Activated CD4-positive, alpha-beta memory T cell treated with anti-CD3 and anti-CD28 coated beads for 36 hours (primary cell): ENCODE data around the gene USP15. TPM values are rescaled to one million over a fixed set of nuclear protein-coding genes. Genes with fewer than 3 reads are reported as not detected.
A peak's percentile ranks its signal among the peaks of the same experiment; 100 is the strongest.

Source experiments
- CTCF ChIA-PET: fragments of 350-600 bp; sonication (Branson Sonifier 250); formaldehyde crosslinking; loops from one replicate; lab custom pipeline; 2021; ENCODE audit warnings: antibody characterized with exemption, inconsistent platforms; lab: Charles Lee
- POLR2A ChIA-PET: fragments of 350-600 bp; sonication (Branson Sonifier 250); formaldehyde crosslinking; loops from one replicate; lab custom pipeline; 2021; ENCODE audit warnings: antibody characterized with exemption; lab: Charles Lee
- DNase-seq: peaks from one replicate; pipeline ENCODE4 v3.0.0-alpha.2; 2020
- H3K27ac Mint-ChIP-seq: one replicate; pipeline ENCODE4 v1.8.0; 2021; ENCODE audit warnings: mixed read lengths
- H3K27me3 Mint-ChIP-seq: one replicate; pipeline ENCODE4 v1.8.0; 2021; ENCODE audit warnings: mixed read lengths
- H3K36me3 Mint-ChIP-seq: one replicate; pipeline ENCODE4 v1.8.0; 2021; ENCODE audit warnings: mixed read lengths
- H3K4me1 Mint-ChIP-seq: one replicate; pipeline ENCODE4 v1.8.0; 2021; ENCODE audit warnings: low read depth, mixed read lengths
- H3K4me3 Mint-ChIP-seq: one replicate; pipeline ENCODE4 v1.8.0; 2021; ENCODE audit warnings: mild to moderate bottlenecking, mixed read lengths
- H3K9me3 Mint-ChIP-seq: one replicate; pipeline ENCODE4 v1.8.0; 2021; ENCODE audit warnings: mixed read lengths
- intact Hi-C: fragments of 100-400 bp; cut with micrococcal nuclease; formaldehyde crosslinking; loops from one replicate; pipeline ENCODE4 v1.15.1; 2023
- total RNA-seq, 2 experiments: library from RNA; stranded (reverse); gene quantifications; one replicate each; pipeline ENCODE4 v1.2.3, GENCODE V29; 2021

Gene USP15
- total RNA-seq, 2 experiments from 2014 or later, result 76.8 to 82.8 TPM

- CTCF ChIA-PET, result interaction anchor here (0.8 to 1.5 kb wide), 6 partner anchors 9 to 208 kb away, joined by 3 to 5 read pairs (median 4); a partner anchor contains a TSS
- no peaks in the 10 kb centered on the region for H3K9me3 Mint-ChIP-seq
- intact Hi-C loops, result loop anchor here (1.0 kb wide), 1 partner anchor 381 kb away; no protein-coding TSS in a partner anchor
- H3K27me3 Mint-ChIP-seq, result no peaks in the 10 kb centered on the region
- peaks cover 18% of the 10 kb centered on the region for H3K36me3 Mint-ChIP-seq
- POLR2A ChIA-PET, result interaction anchor here (0.6 to 1.6 kb wide), 7 partner anchors 8 to 90 kb away, joined by 3 to 5 read pairs (median 4); no protein-coding TSS in a partner anchor
- H3K27ac Mint-ChIP-seq, result peak overlapping the region; percentile 98
- DNase-seq, result no peak
- peaks cover 54% of the 10 kb centered on the region for H3K4me1 Mint-ChIP-seq
- peak overlapping the region; percentile 94 for H3K4me3 Mint-ChIP-seq
These were observed 592 bp upstream of the USP15 start for GRCh38 chr12:62259631-62259992.

GRCh38 chr12:62260733-62261683, 804 bp downstream of the USP15 start:
- peak; percentile 76 for DNase-seq
- Mint-ChIP-seq H3K36me3 (peaks cover 18% of the 10 kb centered on the region), H3K27me3 (no peaks in the 10 kb centered on the region), H3K9me3 (no peaks in the 10 kb centered on the region), H3K4me3 (peak overlapping the region; percentile 94), H3K4me1 (peaks cover 66% of the 10 kb centered on the region), H3K27ac (peak overlapping the region; percentile 98)
- POLR2A ChIA-PET, result interaction anchor here (1.0 to 1.6 kb wide), 3 partner anchors 9 to 22 kb away, joined by 3 to 5 read pairs (median 4); no protein-coding TSS in a partner anchor
- intact Hi-C loops, result loop anchor here (1.0 to 5.0 kb wide), 11 partner anchors 14 to 1961 kb away; partner anchors contain the start of genes KICS2 and MON2
- CTCF ChIA-PET, result interaction anchor here (1.5 kb wide), 1 partner anchor 206 kb away, joined by 4 read pairs; no protein-coding TSS in a partner anchor

- peaks cover 18% of the 10 kb centered on the region for H3K36me3 Mint-ChIP-seq
- CTCF ChIA-PET, result no interaction called here
- no peak for DNase-seq
- peaks cover 65% of the 10 kb centered on the region for H3K4me1 Mint-ChIP-seq
- POLR2A ChIA-PET, result no interaction called here
- peak overlapping the region; percentile 59 for H3K27ac Mint-ChIP-seq
- no peaks in the 10 kb centered on the region for H3K9me3 Mint-ChIP-seq
- H3K4me3 Mint-ChIP-seq, result peak overlapping the region; percentile 94
- intact Hi-C loops, result loop anchor here (1.0 to 5.0 kb wide), 8 partner anchors 13 to 1960 kb away; partner anchors contain the start of gene KICS2
- H3K27me3 Mint-ChIP-seq, result no peaks in the 10 kb centered on the region
These were observed 1.8 kb downstream of the USP15 start for GRCh38 chr12:62261876-62262517.

GRCh38 chr12:62263232-62263631, 3.0 kb downstream of the USP15 start:
- intact Hi-C loops, result loop anchor here (5.0 kb wide), 3 partner anchors 114 to 1959 kb away; partner anchors contain the start of gene KICS2
- no peaks in the 10 kb centered on the region for H3K9me3 Mint-ChIP-seq
- DNase-seq, result no peak
- peaks cover 65% of the 10 kb centered on the region for H3K4me1 Mint-ChIP-seq
- peak overlapping the region; percentile 70 for H3K4me3 Mint-ChIP-seq
- no peaks in the 10 kb centered on the region for H3K27me3 Mint-ChIP-seq
- CTCF ChIA-PET, result no interaction called here
- H3K36me3 Mint-ChIP-seq, result peaks cover 18% of the 10 kb centered on the region
- peak overlapping the region; percentile 86 for H3K27ac Mint-ChIP-seq
- POLR2A ChIA-PET, result interaction anchor here (0.6 kb wide), 1 partner anchor 116 kb away, joined by 3 read pairs; no protein-coding TSS in a partner anchor

- intact Hi-C loops, result loop anchor here (5.0 kb wide), 3 partner anchors 113 to 1958 kb away; partner anchors contain the start of gene KICS2
- no peaks in the 10 kb centered on the region for H3K27me3 Mint-ChIP-seq
- POLR2A ChIA-PET, result no interaction called here
These were observed 3.8 kb downstream of the USP15 start for GRCh38 chr12:62263966-62264365.

GRCh38 chr12:62264706-62265105, 4.5 kb downstream of the USP15 start:
- Mint-ChIP-seq H3K9me3 (no peaks in the 10 kb centered on the region), H3K27ac (peak overlapping the region; percentile 86), H3K27me3 (no peaks in the 10 kb centered on the region), H3K4me3 (peak overlapping the region; percentile 70), H3K4me1 (peaks cover 64% of the 10 kb centered on the region), H3K36me3 (peaks cover 18% of the 10 kb centered on the region)
- no peak for DNase-seq
- intact Hi-C loops, result loop anchor here (5.0 kb wide), 3 partner anchors 113 to 1958 kb away; partner anchors contain the start of gene KICS2
- POLR2A ChIA-PET, result no interaction called here
- CTCF ChIA-PET, result no interaction called here

More at GRCh38 chr12:62263966-62264365, 3.8 kb downstream of the USP15 start:
- H3K27ac Mint-ChIP-seq, result peak overlapping the region; percentile 86
- peaks cover 65% of the 10 kb centered on the region for H3K4me1 Mint-ChIP-seq
- H3K4me3 Mint-ChIP-seq, result peak overlapping the region; percentile 70
- H3K36me3 Mint-ChIP-seq, result peaks cover 18% of the 10 kb centered on the region
- peak; percentile 29 for DNase-seq
- no peaks in the 10 kb centered on the region for H3K9me3 Mint-ChIP-seq
- CTCF ChIA-PET, result no interaction called here

- Mint-ChIP-seq H3K9me3 (no peaks in the 10 kb centered on the region), H3K4me1 (peaks cover 72% of the 10 kb centered on the region), H3K4me3 (no peak overlapping the region), H3K27me3 (no peaks in the 10 kb centered on the region), H3K27ac (no peak overlapping the region), H3K36me3 (peaks cover 16% of the 10 kb centered on the region)
- no peak for DNase-seq
- CTCF ChIA-PET, result no interaction called here
- intact Hi-C loops, result no loop called here
- POLR2A ChIA-PET, result no interaction called here
These were observed 5.3 kb downstream of the USP15 start for GRCh38 chr12:62265511-62265910.

GRCh38 chr12:62267026-62267425, 6.8 kb downstream of the USP15 start:
- Mint-ChIP-seq H3K4me1 (peaks cover 80% of the 10 kb centered on the region), H3K4me3 (no peak overlapping the region), H3K9me3 (no peaks in the 10 kb centered on the region), H3K27ac (no peak overlapping the region), H3K36me3 (peaks cover 12% of the 10 kb centered on the region), H3K27me3 (no peaks in the 10 kb centered on the region)
- DNase-seq, result no peak
- CTCF ChIA-PET, result no interaction called here
- intact Hi-C loops, result no loop called here
- POLR2A ChIA-PET, result no interaction called here

GRCh38 chr12:62267480-62267879, 7.3 kb downstream of the USP15 start:
- ChIA-PET POLR2A (interaction anchor here (0.5 kb wide), 1 partner anchor 65 kb away, joined by 3 read pairs; no protein-coding TSS in a partner anchor), CTCF (no interaction called here)
- Mint-ChIP-seq H3K9me3 (no peaks in the 10 kb centered on the region), H3K27ac (no peak overlapping the region), H3K36me3 (peaks cover 12% of the 10 kb centered on the region), H3K27me3 (no peaks in the 10 kb centered on the region), H3K4me1 (peaks cover 81% of the 10 kb centered on the region), H3K4me3 (no peak overlapping the region)
- intact Hi-C loops, result no loop called here
- no peak for DNase-seq

GRCh38 chr12:62268956-62269355, 8.8 kb downstream of the USP15 start:
- H3K4me3 Mint-ChIP-seq, result no peak overlapping the region
- POLR2A ChIA-PET, result no interaction called here
- H3K27ac Mint-ChIP-seq, result no peak overlapping the region

GRCh38 chr12:62269464-62270228, 9.4 kb downstream of the USP15 start:
- no peak for DNase-seq
- Mint-ChIP-seq H3K9me3 (no peaks in the 10 kb centered on the region), H3K27ac (no peak overlapping the region), H3K4me3 (no peak overlapping the region), H3K27me3 (no peaks in the 10 kb centered on the region), H3K4me1 (peaks cover 80% of the 10 kb centered on the region), H3K36me3 (peaks cover 2% of the 10 kb centered on the region)
- intact Hi-C loops, result no loop called here
- ChIA-PET POLR2A (no interaction called here), CTCF (interaction anchor here (1.7 kb wide), 1 partner anchor 10 kb away, joined by 5 read pairs; the partner anchor contains the start of gene USP15)

More at GRCh38 chr12:62268956-62269355, 8.8 kb downstream of the USP15 start:
- no peak for DNase-seq
- Mint-ChIP-seq H3K9me3 (no peaks in the 10 kb centered on the region), H3K36me3 (peaks cover 7% of the 10 kb centered on the region), H3K27me3 (no peaks in the 10 kb centered on the region), H3K4me1 (peaks cover 82% of the 10 kb centered on the region)
- intact Hi-C loops, result no loop called here
- CTCF ChIA-PET, result interaction anchor here (1.7 kb wide), 1 partner anchor 9 kb away, joined by 5 read pairs; the partner anchor contains the start of gene USP15
